Erythroblast (primary cell): ENCODE measurements around the gene IL5RA.

Experiments used
- DNase-seq, 2 experiments: peaks; one replicate each; lab custom pipeline; 2025; lab: John Stamatoyannopoulos, UW
- GATA1 ChIP-seq: IDR thresholded peaks from 2 replicates; pipeline ENCODE4 v1.6.1; 2011; ENCODE audit warnings: low read depth, mild to moderate bottlenecking, control low read depth, low read length, moderate library complexity
- POLR2A ChIP-seq: IDR thresholded peaks from 2 replicates; pipeline ENCODE4 v1.6.1; 2011; ENCODE audit warnings: mild to moderate bottlenecking, low read length

Gene IL5RA

DNA sequence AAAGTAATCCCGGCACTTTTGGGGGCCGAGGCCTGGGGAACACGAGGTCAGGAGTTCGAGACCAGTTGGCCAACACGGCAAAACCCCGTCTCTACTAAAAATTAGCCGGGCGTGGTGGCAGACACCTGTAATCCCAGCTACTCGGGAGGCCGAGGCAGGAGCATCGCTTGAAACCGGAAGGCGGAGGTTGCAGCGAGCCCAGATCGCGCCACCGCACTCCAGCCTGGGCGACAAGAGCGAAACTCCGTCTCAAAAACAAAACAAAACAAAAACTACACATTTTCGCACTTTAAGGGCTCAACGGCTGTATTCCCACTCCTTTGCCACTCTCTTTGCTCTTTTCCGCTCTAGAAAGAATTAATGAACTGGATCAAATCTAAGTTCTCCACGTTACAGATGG is 15.8 kb upstream of the IL5RA start:
- no peak for DNase-seq
- TF ChIP-seq GATA1 (no peak), POLR2A (no peak)

DNA sequence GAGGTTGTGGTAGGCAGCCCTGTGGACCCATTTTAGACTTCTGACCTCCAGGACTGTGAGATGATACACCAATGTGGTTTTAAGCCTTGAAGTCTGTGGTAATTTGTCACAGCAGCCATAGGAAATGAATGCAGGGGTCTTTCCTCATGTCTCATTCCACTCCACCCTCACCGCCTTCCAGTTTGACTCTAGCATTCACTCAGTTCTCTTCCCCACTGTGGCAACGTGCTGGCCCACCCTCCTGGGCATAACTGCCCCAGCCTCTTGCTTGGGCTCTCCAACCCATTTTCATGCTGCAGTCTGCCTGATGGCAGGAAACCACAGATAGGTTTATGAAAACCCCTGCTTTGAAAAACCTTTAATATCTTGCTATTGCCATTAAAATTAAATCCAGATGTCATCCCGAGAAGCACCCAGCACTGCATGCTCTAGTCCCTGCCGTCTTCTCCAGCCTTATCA is 9.2 kb upstream of the IL5RA start:
- TF ChIP-seq GATA1 (no peak), POLR2A (no peak)
- DNase-seq = no peak

DNA sequence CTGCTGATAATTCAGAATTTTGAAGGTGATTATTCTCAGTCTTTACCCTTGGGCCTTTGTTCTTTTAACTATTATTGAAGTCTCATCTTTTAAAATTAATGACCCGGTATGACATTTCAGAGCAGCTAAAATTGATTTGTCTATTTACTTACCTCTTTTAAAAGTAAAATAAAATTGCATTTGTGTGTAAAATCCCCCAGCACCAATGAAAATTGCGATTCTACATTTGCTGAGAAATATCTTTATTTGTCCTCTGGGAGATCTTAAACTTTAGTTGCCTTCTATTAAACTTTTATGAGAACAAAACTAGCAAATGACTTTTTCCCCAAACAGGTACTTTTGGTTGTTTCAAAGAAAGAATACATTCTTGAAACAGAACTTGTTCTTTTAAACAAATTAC is 7.5 kb upstream of the IL5RA start:
- TF ChIP-seq POLR2A = no peak
- TF ChIP-seq GATA1 = no peak
- DNase-seq = no peak

DNA sequence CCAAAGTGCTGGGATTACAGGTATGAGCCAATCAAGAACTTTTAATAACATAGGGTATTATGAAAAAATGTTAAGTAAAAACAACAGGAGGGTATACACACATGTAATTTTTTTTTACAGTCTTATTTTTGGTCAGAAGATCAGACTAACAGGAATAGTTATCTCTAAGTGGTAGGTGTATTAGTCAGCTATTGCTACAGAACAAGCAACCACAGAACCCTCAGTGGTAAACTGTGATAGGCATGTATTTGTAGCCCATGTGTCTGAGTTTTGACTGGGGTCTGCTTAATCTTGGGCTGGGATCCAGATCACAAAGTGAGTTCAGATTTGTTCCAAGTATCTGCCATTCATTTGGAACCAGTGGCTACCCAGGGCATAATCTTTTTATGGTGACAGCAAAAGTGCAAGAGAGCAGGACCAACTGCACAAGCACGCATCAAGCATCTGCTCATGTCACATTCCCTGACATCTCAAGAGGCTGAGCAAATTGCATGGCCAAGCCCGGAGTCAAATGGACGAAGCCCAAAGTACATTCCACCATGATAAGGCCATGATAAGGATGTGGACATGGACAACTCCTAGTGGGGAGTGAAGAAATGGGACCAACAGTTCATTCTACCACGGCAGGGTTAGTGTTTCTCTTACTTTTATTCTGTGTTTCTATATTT is 3.0 kb upstream of the IL5RA start:
- DNase-seq = no peak
- no peak for TF ChIP-seq POLR2A
- TF ChIP-seq GATA1 = no peak

DNA sequence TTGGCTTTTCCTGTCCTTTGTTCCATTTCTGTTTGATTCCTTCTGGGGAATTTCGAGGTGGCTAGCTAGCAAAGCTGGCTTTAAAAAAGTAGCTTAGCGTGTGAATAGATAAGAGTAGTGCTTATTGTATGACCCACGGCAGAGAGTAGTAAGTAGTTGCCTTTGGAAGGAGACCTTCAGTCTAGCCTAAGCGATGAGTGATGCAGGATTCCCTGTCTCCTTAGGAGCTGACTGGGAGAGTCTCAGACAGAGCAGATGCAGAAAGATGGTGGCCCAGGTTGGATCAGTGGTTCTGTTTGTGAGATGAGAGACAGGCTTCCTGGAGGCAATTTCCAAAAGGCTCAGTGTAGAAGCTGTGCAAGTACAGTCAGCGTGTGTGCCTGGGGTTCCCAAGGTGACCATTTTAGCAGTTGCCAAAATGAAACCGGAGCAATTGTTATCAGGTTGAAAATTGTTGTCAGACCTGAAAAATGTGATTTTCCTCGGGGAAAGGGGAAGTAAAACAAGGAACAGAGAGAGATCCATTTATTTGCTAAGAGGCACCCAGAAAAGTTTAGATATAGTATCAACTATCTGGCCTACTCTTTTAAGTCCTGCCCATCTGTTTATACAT is 681 bp upstream of the IL5RA start:
- no peak for TF ChIP-seq GATA1
- TF ChIP-seq POLR2A = no peak
- no peak for DNase-seq

DNA sequence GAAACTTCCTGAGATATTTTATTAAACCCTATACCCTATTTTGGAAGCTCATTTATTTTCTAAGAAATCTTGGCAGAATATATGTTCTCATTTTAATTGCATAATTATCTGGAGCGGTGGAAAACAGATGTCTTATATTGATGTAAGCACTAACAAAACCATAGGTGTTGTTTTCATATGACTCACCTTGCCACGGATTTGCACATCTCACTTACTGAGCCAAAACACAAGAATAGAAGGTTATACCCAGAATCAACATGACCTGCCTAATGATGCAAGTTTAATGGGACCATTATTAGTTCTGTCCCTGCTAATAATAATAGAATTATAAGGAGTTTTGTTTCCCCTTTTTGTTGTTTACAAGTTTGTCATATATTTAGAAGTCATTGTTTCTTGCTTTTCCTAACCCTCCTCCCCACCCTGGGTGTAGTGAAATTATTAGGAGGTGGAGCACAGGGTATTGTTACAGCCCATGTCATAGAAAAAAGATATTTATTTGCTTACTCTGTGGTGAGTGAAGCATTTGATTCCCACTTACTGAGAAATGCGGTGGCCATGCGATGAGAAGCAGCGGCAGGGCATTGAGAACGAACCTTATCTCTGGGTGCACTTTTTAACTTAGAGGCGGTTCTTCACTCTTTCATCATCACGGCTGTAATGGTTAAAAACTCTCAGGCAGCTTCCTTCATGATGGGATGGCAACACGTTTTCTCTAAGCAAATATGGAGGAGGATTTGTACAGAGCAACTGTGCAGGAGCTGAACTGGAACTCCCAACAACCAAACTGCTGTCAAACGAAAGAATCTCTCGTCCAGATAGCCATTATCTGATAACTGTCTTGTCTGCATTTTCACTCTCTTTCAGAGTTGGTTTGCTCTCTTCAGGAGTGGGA is 521 bp downstream of the IL5RA start:
- peak; percentile 48 to 51 for DNase-seq
- TF ChIP-seq POLR2A (no peak), GATA1 (no peak)

DNA sequence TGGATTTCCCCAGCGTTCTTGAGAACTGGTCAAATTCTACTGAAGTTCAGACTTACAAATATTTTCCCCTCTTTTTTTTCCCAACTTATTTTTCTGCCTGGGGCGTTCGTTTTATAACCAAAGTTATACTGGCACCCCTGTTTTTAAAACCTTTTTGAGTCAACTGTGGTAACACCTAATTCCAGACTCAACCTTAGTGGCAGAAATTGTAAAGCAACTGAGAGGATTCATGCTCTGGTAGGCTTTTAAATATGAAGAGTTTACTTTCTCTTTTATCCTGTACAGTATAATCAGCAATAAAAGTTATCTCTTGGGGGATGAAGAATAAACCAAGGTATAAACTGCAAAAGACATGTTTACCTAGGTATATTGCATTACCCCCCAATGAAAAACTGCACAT is 2.3 kb downstream of the IL5RA start:
- DNase-seq = no peak
- TF ChIP-seq GATA1 (no peak), POLR2A (no peak)

DNA sequence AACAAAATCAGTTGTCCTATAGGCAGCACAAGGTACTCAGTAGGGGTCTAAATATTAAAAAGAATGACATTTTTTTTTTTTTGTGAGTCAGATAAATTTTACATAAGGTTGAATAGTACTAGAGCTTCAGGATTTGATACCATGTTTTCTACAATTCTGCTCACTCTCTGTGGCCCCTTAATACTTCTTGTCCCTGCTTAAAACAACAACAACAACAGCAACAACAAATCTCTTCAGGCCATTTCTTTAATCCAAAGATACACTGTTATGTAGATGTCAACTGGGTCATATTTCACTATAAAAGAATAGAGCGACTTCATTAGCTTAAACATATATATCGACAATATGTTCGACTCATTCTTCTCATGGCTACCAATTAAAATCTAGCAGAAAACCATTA is 3.0 kb downstream of the IL5RA start:
- no peak for TF ChIP-seq GATA1
- TF ChIP-seq POLR2A = no peak
- no peak for DNase-seq

DNA sequence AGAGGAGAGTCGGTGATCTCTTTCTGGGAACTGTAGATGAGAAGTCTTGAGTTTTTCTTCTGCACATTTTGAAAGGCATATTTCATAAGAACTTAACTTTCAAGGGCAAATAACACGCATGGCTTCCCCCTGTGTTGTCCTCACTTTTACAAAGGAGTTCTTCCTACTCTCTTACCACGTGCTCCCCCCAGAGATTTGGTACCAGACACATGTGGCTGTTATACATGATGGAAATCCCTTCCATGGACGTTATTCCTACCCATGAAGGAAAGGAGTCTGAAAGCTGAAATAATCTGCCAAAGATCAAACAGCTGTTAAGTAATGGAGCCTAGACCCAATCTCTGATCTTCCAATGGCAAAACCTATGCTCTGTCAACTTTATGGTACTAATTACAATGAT is 4.4 kb downstream of the IL5RA start:
- no peak for DNase-seq
- TF ChIP-seq POLR2A = no peak
- TF ChIP-seq GATA1 = no peak

DNA sequence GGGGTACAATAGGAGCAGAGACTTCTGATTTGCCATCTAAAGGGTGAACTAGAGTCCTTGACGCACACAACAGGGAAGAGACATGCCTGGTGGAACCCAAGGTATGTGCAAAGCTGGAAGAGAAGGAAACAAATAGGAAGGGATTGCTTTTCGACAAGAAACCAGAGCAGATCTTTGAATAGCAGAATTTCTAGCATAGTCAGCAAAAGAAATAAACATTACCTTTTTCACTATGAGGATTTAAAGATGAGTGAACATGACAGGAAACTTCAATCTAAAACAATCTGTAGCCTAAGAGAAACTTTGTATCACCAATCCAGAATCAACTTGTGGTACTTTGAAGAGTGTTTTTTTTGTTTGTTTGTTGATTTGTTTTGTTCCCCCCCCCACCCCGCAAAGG is 4.9 kb downstream of the IL5RA start:
- DNase-seq = no peak
- TF ChIP-seq POLR2A (no peak), GATA1 (no peak)

DNA sequence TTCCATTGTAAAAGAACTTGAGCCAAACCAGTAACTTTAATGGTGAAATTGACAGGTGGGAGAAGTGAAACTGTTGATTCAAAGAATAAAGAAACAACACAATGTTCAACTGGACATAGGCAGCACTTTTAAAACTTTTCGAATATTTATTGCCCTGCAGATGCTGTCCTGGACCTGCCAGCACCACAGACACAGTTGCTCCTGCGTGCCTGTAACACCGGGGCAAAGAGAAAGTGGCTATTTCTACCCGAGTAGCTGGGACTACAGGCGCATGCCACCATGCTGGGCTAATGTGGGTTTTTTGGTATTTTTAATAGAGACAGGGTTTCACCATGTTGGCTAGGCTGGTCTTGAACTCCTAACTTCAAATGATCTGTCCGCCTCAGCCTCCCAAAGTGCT is 7.4 kb downstream of the IL5RA start:
- no peak for TF ChIP-seq POLR2A
- no peak for TF ChIP-seq GATA1
- no peak for DNase-seq

DNA sequence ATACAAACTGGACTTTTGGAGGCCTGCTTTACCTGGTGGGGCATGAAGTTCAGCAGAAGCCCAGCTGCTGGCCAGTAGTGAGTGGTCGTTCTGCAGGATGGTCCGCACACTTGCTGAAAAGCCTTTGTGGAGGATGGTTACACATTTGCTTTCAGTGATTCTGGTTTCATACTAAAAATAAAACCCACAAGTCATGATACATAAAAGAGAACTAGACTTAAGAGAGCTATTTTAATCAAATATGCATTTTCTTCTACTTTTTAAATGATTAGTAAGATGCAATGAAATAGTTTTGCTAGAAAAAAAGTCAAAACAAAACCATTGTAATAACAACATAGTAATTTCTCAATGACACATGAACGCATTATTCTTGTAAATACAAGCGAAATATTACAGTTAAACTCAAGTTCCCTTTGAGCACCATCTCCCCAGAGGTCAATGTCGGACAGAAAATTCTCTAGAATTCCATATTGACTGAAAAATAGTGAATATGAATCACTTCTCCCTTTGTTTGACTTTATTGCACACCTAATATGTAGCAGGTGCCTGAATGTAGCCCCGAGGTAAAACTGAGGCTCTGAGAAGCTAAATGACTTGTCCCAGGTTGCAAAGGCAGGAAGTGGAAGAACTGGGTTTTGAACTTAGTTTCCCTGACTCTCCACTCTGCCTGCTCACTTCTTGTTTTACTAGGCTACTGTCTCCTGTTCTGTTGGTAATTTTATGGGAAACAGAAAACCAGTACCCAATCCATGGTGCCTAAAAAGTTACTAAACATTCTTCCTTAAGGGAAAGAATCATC is 8.3 kb downstream of the IL5RA start:
- DNase-seq = no peak
- no peak for TF ChIP-seq POLR2A
- TF ChIP-seq GATA1 = no peak

DNA sequence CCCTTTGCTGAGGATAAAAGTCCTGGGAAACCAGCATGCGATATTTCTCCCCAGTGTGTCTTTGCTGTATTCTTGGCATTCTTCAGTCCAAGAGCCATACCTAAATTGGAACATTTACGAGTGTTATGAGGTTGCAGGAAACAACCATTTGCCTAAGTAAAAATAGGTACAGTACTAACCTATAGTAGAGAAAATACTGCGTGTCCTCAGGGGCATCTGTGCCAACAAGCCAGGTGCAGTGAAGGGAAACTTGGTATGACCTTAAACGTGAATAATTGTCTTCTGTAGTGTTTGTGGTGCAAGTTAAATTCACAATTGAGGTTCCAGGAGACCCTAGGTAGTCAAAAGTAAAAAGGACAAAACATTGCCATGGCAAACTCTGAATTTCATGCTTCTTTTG is 12.2 kb downstream of the IL5RA start:
- no peak for DNase-seq
- no peak for TF ChIP-seq GATA1
- TF ChIP-seq POLR2A = no peak
